Stomach (tissue), 4 donors: ENCODE data around the gene TMEM236.

ENCODE experiments used
- POLR2A ChIP-seq, 4 donors: fragments of 450-650 bp; IDR thresholded peaks; one replicate each; pipeline ENCODE4 v1.6.1; 2016; ENCODE audit warnings: antibody characterized with exemption in 4 of 4, control low read depth in 2 of 4, mild to moderate bottlenecking in 1 of 4, moderate library complexity in 1 of 4
- POLR2AphosphoS5 ChIP-seq, 3 donors: sonication (generic); formaldehyde crosslinking; IDR thresholded peaks; one replicate each; pipeline ENCODE4 v1.6.1; 2016; ENCODE audit warnings: antibody characterized with exemption in 3 of 3
- TF ChIP-seq, protein P1 (sequence below), 7 experiments: fragments of 450-650 bp in 4 of 7; fragments of 200-600 bp in 3 of 7; sonication (generic) in 3 of 7; IDR thresholded peaks; one replicate each; pipeline ENCODE4 v1.5.1; 2016 to 2019; ENCODE audit warnings: antibody characterized with exemption in 7 of 7, control low read depth in 2 of 7, mild to moderate bottlenecking in 1 of 7

DNA sequence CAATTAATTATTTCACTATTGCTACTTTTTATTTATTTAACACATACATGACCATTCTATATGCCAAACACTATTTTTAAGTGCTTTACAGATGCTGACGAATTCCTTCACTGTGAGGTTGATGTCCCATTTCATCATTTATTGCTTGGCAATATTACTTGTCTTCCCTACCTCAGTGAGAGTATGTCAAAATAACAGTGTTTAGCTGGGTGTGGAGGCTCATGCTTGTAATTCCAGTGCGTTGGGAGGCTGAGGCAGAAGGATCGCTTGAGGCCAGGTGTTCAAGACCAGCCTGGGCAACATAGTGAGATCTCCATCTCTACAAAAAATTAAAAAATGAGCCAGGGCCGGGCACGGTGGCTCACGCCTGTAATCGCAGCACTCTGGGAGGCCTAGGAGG lies 37.4 kb downstream of the TMEM236 start:
- TF ChIP-seq, protein P1, sequence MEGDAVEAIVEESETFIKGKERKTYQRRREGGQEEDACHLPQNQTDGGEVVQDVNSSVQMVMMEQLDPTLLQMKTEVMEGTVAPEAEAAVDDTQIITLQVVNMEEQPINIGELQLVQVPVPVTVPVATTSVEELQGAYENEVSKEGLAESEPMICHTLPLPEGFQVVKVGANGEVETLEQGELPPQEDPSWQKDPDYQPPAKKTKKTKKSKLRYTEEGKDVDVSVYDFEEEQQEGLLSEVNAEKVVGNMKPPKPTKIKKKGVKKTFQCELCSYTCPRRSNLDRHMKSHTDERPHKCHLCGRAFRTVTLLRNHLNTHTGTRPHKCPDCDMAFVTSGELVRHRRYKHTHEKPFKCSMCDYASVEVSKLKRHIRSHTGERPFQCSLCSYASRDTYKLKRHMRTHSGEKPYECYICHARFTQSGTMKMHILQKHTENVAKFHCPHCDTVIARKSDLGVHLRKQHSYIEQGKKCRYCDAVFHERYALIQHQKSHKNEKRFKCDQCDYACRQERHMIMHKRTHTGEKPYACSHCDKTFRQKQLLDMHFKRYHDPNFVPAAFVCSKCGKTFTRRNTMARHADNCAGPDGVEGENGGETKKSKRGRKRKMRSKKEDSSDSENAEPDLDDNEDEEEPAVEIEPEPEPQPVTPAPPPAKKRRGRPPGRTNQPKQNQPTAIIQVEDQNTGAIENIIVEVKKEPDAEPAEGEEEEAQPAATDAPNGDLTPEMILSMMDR (IDR thresholded peaks at IDR 0.05), result no peak
- TF ChIP-seq POLR2AphosphoS5 (IDR thresholded peaks at IDR 0.05) (no peak), POLR2A (IDR thresholded peaks at IDR 0.05) (no peak)
